GM23338 (cell line): Measurements from ENCODE around the gene REEP1.

Source experiments
- CTCF ChIP-seq, 2 experiments: fragments of 200-600 bp in 1 of 2; sonication (generic) in 1 of 2; conservative IDR thresholded peaks; 2 replicates each; pipeline versions ENCODE4 v1.5.1 to v1.6.1; 2016 to 2017; ENCODE audit warnings: antibody characterized with exemption in 2 of 2, low read depth in 2 of 2, mild to moderate bottlenecking in 2 of 2, moderate library complexity in 1 of 2
- ETS1 ChIP-seq: IDR thresholded peaks from 2 replicates; pipeline ENCODE4 v1.6.1; 2016; ENCODE audit warnings: antibody characterized with exemption
- POLR2AphosphoS5 ChIP-seq: IDR thresholded peaks from 2 replicates; pipeline ENCODE4 v1.6.1; 2016; ENCODE audit warnings: antibody characterized with exemption, low read depth
- REST ChIP-seq: IDR thresholded peaks from one replicate; pipeline ENCODE4 v1.6.1; 2018; ENCODE audit warnings: antibody characterized with exemption; ENCODE audit not compliant: unreplicated experiment

GRCh38 chr2:86311879-86312278 is 25.5 kb downstream of the REEP1 start:
- TF ChIP-seq CTCF (conservative IDR thresholded peaks at IDR 0.05; ENCODE audit: low read depth in 2 of 2) (no peak), POLR2AphosphoS5 (no peak), REST (no peak), ETS1 (no peak)
